ENCODE data around the gene COL5A1. TPM values are rescaled to one million over a fixed set of nuclear protein-coding genes. Genes with fewer than 3 reads are reported as not detected.

Gene COL5A1
- total RNA-seq, 2 donors from 2014 or later = 10.9 to 22.0 TPM

DNA sequence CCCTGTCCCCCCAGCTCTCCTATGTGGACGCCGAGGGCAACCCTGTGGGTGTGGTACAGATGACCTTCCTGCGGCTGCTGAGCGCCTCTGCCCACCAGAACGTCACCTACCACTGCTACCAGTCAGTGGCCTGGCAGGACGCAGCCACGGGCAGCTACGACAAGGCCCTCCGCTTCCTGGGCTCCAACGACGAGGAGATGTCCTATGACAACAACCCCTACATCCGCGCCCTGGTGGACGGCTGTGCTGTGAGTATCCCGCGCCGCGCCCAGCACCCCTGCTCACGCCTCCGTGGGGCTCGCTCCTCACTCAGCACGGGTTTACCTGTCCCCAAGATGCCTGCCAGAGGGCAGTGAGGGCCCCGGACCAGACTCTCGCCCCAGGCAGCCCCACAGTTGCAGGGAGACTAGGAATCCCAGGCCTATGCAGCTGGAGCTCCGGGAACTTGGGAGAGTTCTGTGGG lies 193.4 kb downstream of the COL5A1 start:
- H3K4me1 ChIP-seq = no peaks in the 10 kb centered on the region
- H3K4me3 ChIP-seq = no peak overlapping the region
- H3K9me3 ChIP-seq = no peaks in the 10 kb centered on the region
- TF ChIP-seq, protein P1, sequence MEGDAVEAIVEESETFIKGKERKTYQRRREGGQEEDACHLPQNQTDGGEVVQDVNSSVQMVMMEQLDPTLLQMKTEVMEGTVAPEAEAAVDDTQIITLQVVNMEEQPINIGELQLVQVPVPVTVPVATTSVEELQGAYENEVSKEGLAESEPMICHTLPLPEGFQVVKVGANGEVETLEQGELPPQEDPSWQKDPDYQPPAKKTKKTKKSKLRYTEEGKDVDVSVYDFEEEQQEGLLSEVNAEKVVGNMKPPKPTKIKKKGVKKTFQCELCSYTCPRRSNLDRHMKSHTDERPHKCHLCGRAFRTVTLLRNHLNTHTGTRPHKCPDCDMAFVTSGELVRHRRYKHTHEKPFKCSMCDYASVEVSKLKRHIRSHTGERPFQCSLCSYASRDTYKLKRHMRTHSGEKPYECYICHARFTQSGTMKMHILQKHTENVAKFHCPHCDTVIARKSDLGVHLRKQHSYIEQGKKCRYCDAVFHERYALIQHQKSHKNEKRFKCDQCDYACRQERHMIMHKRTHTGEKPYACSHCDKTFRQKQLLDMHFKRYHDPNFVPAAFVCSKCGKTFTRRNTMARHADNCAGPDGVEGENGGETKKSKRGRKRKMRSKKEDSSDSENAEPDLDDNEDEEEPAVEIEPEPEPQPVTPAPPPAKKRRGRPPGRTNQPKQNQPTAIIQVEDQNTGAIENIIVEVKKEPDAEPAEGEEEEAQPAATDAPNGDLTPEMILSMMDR (IDR thresholded peaks at IDR 0.05) = no peak
- H3K36me3 ChIP-seq = no peaks in the 10 kb centered on the region
- H3K27ac ChIP-seq = no peak overlapping the region
- H3K27me3 ChIP-seq = no peaks in the 10 kb centered on the region
- no peak for DNase-seq (ENCODE audit: low spot score)

- no peak for DNase-seq (ENCODE audit: low spot score)
- no peak overlapping the region for H3K4me3 ChIP-seq
- no peaks in the 10 kb centered on the region for H3K36me3 ChIP-seq
- no peaks in the 10 kb centered on the region for H3K4me1 ChIP-seq
- H3K9me3 ChIP-seq = no peaks in the 10 kb centered on the region
- TF ChIP-seq, protein P1 (IDR thresholded peaks at IDR 0.05) = no peak
- H3K27ac ChIP-seq = no peak overlapping the region
- H3K27me3 ChIP-seq = no peaks in the 10 kb centered on the region
These were observed 193.8 kb downstream of the COL5A1 start for GRCh38 chr9:134835448-134835847.

DNA sequence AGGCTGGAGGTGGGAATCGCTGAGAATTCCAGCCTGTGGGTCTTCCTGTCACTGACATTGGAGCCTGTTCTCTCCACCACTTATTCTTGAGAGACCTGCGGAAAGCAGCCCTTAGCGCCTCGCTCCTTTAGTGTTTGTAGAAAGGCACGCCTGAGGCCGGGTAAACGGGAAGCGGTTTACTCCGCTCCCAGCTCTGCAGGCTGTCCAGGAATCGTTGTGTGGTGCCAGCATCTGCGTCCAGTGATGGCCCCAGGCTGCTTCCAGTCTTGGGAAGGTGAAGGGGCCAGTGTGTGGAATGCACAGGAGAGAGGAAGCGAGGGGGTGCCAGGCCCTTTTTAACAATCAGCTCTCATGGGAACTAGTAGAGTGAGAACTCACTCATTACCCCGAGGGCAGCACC lies 194.4 kb downstream of the COL5A1 start:
- no peaks in the 10 kb centered on the region for H3K27me3 ChIP-seq
- no peak overlapping the region for H3K27ac ChIP-seq
- no peak overlapping the region for H3K4me3 ChIP-seq
- TF ChIP-seq, protein P1 (IDR thresholded peaks at IDR 0.05) = no peak
- H3K9me3 ChIP-seq = no peaks in the 10 kb centered on the region
- no peak for DNase-seq (ENCODE audit: low spot score)
- H3K4me1 ChIP-seq = no peaks in the 10 kb centered on the region
- no peaks in the 10 kb centered on the region for H3K36me3 ChIP-seq

DNA sequence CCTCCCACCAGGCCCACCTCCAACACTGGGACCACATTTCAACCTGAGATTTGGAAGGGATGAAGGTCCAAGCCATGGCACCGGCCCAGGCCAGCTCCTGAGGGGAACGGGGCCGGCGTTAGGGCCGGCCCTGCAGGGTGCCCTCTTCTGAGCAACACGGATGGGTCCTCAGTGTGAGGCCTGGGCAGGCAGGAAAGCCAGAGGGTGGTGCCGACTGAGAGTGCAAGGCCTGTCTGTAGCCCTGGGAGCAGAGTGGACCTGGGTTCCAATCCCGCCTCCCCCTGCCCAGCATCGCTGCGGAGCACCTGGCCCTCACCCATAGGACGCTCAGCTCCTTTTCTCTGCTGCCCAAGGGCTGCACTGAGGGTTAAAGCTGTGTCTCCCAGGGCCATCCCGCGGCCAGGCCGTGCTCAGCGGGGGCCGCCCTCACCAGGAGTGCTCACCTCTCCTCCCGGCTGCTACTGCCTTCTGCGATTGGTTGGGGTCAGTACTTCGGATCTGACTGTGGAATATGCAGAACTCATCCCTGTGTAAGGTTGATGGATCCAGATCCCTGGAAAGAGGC lies 194.9 kb downstream of the COL5A1 start:
- Histone ChIP-seq H3K4me1 (no peaks in the 10 kb centered on the region), H3K27ac (no peak overlapping the region), H3K9me3 (no peaks in the 10 kb centered on the region), H3K4me3 (no peak overlapping the region), H3K36me3 (no peaks in the 10 kb centered on the region), H3K27me3 (no peaks in the 10 kb centered on the region)
- DNase-seq (ENCODE audit: low spot score) = no peak
- TF ChIP-seq, protein P1 (IDR thresholded peaks at IDR 0.05) = no peak

DNA sequence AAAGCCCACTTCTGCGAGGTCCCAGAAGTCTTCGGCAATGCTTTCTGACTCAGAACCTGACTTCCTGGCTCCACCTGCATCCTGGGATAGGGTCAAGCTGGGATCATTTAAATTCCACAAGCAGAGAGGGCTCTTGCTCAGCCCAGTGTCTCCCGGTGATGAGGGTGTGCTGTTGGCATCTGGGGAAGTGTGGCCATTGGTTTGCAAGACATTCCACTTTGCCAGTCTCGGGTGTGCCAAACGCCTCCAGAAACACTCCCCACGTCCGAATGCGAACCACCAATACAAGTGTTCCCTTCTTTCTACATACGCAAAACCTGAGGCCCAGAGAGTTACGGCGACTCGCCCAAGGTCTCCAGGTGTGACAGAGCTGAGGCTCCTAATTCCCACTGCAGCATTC lies 195.9 kb downstream of the COL5A1 start:
- H3K4me1 ChIP-seq = no peaks in the 10 kb centered on the region
- DNase-seq (ENCODE audit: low spot score) = no peak
- H3K36me3 ChIP-seq = no peaks in the 10 kb centered on the region
- TF ChIP-seq, protein P1 (IDR thresholded peaks at IDR 0.05) = no peak
- H3K27me3 ChIP-seq = no peaks in the 10 kb centered on the region
- no peaks in the 10 kb centered on the region for H3K9me3 ChIP-seq
- H3K27ac ChIP-seq = no peak overlapping the region
- no peak overlapping the region for H3K4me3 ChIP-seq

Data from right atrium auricular region (tissue), 2 donors.